ENCODE measurements around the gene APOBEC3C. TPM values are rescaled to one million over a fixed set of nuclear protein-coding genes. Genes with fewer than 3 reads are reported as not detected.
"Not testable (repeated sequence)": the region's sequence is repeated elsewhere in the genome, so short reads cannot be mapped to it uniquely, and the experiment has no call there.

Gene APOBEC3C
- total RNA-seq, 1 donor, result 18.9 TPM

DNA sequence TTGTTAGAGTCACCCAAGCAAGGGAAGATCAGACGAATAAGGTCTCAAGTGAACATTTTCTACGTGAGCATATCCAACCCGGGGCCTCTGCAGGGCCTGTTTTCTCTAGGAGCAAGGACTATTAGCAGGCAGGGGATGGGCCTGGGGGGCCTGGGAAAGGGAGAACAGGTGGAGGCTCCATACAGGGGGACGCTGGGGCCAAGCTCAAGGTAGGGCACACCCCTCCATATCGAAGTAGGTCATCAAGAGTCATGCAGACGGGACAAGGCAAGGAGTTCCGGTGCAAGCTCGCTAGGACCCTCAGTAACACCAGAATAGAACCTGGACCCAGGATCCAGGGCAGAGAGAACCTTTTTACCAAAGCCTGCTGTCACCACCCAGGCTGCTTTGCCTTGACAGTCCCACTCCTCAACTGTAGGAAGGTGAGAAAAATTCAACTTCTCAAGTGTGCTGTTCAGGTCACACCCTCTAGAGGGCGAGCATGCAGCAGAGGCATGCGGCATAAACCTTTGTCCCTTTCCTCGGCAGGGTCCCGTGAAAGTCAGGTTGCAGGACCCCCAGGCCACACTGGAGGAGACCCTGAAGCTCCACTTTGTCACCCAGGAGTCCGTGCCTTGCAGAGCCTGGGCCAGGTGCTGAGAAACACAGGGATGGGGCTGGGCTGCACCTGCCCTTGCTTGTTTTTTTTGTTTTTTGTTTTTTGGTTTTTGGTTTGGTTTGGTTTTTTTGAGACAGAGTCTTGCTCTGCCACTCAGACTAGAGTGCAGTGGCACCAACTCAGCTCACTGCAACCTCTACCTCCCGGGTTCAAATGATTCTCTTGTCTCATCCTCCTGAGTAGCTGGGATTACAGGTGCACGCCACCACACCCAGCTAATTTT, 40.5 kb upstream of the APOBEC3C start:
- peak; percentile 31 for DNase-seq (ENCODE audit: low read depth)
- TF ChIP-seq, protein P1, sequence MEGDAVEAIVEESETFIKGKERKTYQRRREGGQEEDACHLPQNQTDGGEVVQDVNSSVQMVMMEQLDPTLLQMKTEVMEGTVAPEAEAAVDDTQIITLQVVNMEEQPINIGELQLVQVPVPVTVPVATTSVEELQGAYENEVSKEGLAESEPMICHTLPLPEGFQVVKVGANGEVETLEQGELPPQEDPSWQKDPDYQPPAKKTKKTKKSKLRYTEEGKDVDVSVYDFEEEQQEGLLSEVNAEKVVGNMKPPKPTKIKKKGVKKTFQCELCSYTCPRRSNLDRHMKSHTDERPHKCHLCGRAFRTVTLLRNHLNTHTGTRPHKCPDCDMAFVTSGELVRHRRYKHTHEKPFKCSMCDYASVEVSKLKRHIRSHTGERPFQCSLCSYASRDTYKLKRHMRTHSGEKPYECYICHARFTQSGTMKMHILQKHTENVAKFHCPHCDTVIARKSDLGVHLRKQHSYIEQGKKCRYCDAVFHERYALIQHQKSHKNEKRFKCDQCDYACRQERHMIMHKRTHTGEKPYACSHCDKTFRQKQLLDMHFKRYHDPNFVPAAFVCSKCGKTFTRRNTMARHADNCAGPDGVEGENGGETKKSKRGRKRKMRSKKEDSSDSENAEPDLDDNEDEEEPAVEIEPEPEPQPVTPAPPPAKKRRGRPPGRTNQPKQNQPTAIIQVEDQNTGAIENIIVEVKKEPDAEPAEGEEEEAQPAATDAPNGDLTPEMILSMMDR (IDR thresholded peaks at IDR 0.05; ENCODE audit: insufficient read depth, low read length), result peak; percentile 95
- no peak overlapping the region for H3K4me3 ChIP-seq (ENCODE audit: low read depth, low read length)

DNA sequence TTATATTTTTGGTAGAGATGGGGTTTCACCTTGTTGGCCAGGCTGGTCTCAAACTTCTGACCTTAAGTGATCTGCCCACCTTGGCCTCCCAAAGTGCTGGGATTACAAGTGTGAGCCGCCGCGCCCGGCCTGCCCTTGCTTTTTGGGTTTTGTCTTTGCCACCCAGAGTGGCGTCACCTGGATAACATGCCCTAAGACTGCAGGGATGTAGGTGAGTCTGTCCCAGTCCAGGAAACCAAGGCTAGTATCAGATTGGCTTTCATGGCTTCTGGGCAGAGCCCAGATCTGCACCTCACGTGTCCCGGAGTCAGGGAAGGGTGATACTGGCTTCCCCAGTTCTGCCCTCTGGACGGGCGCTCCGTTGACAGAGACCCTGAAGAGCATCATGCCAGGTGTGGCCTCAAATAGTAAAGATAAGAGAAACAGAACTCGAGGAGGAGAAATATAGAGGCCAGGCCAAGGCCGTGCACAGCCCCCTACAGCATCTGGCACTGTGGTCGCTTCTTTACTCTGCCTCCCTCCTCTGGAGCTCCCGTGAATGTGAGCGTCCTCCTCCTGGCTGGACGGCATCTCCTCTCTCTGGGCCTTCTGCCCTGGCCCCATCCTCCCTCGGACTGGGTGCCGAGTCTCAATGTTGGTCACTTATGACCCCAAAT, 39.8 kb upstream of the APOBEC3C start:
- DNase-seq (ENCODE audit: low read depth), result no peak
- TF ChIP-seq, protein P1 (IDR thresholded peaks at IDR 0.05; ENCODE audit: insufficient read depth, low read length), result no peak
- H3K4me3 ChIP-seq (ENCODE audit: low read depth, low read length), result no peak overlapping the region

DNA sequence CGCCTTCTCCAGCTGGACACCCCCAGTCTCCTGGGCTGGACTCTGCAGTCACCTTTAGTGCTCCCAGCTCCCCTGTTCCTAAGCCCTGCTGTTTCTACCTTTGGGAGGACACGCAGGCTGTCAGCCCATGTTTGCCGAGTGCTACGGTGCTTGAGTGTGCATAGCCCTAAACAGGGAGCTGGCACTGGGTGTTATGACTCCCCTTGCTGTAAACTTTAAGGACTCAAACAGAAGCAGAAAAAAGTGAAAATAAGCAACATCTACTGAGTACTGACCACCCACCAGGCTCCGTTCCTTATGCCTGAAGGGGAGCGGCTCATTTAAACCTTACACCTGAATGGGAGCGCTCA, 39.3 kb upstream of the APOBEC3C start:
- TF ChIP-seq, protein P1 (IDR thresholded peaks at IDR 0.05; ENCODE audit: insufficient read depth, low read length), result no peak
- no peak for DNase-seq (ENCODE audit: low read depth)
- no peak overlapping the region for H3K4me3 ChIP-seq (ENCODE audit: low read depth, low read length)

DNA sequence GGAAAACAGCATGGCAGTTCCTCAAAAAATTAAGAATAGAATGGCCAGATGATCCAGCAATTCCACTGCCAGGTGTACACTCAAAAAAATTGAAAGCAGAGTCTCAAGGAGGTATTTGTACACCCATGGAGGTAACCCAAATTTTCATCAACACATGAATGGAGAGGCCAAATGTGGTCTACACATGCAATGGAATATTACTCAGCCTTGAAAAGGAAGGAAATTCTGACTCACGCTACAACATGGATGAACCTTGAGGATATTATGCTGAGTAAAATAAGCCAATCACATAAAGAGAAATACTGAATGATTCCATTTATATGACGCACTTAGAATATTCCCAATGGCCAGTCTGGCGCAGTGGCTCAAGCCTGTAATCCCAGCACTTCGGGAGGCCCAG, 36.8 kb upstream of the APOBEC3C start:
- not testable (repeated sequence) for H3K4me3 ChIP-seq (ENCODE audit: low read depth, low read length); DNase-seq (ENCODE audit: low read depth)

DNA sequence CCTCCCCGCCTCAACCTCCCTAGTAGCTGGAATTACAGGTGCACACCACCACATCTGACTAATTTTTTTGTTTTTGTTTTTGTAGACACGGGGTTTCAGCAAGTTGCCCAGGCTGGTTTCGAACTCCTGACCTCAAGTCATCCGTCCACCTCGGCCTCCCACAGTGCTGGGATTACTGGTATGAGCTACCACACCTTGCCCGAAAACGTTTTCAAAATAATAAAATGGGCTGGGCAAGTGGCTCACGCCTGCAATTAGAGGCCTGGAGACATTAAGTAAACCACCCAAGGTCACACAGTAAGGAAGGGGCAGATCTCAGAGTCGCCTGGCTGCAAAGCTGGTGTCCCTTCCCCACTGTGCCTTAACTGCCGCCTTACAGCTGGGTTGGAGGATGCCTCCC, 33.5 kb upstream of the APOBEC3C start:
- H3K4me3 ChIP-seq (ENCODE audit: low read depth, low read length); DNase-seq (ENCODE audit: low read depth): not testable (repeated sequence)

DNA sequence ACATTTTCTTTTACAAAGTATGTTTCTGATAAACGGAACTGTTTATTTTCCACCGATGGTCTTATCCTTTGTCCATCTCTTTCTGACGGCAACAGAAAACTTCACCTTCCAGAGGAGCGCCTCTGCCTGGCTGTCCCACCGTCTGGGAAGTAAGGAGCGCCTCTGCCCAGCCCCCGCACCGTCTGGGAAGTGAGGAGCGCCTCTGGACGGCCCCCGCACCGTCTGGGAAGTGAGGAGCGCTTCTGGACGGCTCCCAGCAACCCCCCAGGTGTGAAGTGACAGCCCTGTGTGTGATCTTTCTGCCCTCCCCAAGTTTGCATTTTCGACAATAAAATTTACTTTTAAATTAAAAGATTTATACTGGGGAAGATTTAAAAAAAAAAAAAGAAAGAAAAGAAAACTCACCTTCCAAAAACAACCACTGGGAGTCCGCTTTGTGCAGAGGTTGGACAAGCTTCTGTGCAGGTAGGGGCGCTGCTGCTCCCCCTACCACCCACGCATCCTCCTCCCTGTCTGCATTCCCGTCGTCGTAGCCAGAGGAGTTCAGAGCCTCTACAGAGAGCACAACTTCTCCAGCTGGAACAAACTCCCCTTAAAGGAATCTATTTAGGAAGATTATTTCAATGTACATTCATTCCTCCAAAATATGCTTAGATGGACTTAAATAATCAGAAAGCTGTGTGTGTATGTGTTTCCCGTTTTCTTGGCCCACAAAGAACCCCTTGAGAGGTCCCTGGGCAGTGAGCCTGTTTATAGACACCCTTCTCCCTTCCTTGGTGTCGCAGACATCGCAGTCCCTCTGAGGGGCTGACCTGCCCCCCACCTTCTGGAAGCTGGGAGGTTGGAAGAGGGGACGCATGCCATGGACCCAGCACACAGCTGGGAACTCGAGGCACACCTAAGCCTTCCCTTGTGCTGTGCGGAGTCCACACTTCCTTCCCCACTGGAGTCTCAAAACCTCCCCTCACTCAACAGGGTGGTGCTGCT, 32.8 kb upstream of the APOBEC3C start:
- H3K4me3 ChIP-seq (ENCODE audit: low read depth, low read length), result peak overlapping the region; percentile 58
- DNase-seq (ENCODE audit: low read depth), result peak; percentile 27
- TF ChIP-seq, protein P1 (IDR thresholded peaks at IDR 0.05; ENCODE audit: insufficient read depth, low read length), result peak; percentile 43

DNA sequence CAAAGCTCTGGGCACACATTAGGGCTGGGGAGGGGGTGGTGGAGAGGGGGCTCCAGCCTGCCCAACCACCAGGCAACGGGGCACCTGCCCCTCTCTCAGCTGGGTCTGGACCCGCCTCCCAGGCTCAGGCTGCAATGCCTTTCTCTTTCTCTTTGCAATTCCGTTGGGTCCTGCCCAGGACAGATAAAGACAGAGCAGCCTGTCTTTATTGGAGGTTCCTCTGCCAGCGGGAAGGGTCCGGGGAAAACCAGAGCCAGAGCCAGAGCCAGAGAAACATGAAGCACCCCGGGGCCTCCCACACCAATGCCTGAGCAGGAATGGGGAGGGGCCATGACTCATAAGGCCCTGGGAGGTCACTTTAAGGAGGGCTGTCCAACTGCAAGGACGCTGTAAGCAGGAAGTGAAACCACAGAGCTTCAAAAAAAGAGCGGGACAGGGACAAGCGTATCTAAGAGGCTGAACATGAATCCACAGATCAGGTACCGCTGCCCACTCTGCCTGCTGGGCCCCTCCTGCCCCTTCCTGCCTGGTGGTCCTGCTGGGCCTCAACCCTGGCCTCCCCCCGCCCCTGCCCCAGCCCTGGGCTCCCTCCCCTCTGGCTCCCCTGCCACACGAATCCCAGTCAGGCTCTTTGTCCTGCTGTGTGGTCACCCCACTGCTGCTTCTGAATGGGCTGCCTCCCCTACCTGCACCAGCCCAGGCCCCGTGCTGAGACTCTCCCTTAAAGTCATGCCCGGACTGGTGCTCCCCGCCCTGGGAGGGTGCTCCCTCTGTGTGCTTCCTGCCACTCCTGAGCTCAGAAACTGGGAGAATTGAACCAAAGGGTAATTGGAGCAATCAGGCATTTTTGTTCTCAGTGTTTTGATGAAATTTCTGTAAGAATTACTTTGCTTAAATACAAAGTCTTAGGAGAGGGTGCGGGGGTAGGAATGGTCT, 31.8 kb upstream of the APOBEC3C start, which contains the start of gene APOBEC3B:
TSS of gene APOBEC3B (plus strand) at position 356 of the 936 bp plus-strand sequence. CDS start at position 463, 107 bp downstream.
- DNase-seq (ENCODE audit: low read depth), result peak; percentile 94
- peak within 1 kb of the TSS; percentile 58 for H3K4me3 ChIP-seq (ENCODE audit: low read depth, low read length)
- TF ChIP-seq, protein P1 (IDR thresholded peaks at IDR 0.05; ENCODE audit: insufficient read depth, low read length), result no peak

All from fibroblast of the aortic adventitia (primary cell).